ENCODE data around the gene PRKCI.
"Not testable (repeated sequence)": the region's sequence is repeated elsewhere in the genome, so short reads cannot be mapped to it uniquely, and the experiment has no call there.

Gene PRKCI

DNA sequence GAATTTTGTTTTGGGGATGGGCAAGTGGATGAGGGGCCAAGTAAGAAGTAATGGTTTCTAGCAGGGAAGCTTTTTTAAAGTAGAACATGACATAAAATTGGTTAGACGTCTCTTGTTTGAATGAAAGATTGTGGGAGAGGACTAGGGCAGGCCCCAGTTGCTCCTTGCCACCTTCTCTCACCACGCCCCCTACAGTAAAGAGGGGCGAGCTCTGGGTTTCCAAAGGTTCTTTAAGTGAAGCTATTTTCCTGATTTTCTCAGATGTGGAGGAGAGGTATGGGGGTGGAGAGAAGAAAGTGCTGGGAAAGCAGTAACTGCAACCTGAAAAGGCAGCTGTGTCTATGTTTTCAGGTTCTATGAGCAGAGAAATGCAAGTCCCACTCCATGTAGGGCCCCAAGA is 102.7 kb downstream of the PRKCI start (continued):
- TF ChIP-seq, protein P1, sequence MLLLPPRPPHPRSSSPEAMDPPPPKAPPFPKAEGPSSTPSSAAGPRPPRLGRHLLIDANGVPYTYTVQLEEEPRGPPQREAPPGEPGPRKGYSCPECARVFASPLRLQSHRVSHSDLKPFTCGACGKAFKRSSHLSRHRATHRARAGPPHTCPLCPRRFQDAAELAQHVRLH (tag by site-specific recombination; IDR thresholded peaks at IDR 0.05), result no peak
- TF ChIP-seq, protein P2, sequence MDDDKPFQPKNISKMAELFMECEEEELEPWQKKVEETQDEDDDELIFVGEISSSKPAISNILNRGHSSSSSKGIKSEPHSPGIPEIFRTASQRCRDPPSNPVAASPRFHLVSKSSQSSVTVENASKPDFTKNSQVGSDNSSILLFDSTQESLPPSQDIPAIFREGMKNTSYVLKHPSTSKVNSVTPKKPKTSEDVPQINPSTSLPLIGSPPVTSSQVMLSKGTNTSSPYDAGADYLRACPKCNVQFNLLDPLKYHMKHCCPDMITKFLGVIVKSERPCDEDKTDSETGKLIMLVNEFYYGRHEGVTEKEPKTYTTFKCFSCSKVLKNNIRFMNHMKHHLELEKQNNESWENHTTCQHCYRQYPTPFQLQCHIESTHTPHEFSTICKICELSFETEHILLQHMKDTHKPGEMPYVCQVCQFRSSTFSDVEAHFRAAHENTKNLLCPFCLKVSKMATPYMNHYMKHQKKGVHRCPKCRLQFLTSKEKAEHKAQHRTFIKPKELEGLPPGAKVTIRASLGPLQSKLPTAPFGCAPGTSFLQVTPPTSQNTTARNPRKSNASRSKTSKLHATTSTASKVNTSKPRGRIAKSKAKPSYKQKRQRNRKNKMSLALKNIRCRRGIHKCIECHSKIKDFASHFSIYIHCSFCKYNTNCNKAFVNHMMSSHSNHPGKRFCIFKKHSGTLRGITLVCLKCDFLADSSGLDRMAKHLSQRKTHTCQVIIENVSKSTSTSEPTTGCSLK (tag by site-specific recombination; IDR thresholded peaks at IDR 0.05), result no peak
- TF ChIP-seq ZNF155 (tag by site-specific recombination; IDR thresholded peaks at IDR 0.05) (no peak), ZNF830 (tag by site-specific recombination; IDR thresholded peaks at IDR 0.05; ENCODE audit: low read depth) (no peak), ZNF175 (tag by site-specific recombination; IDR thresholded peaks at IDR 0.05) (no peak)
- TF ChIP-seq, protein P3, sequence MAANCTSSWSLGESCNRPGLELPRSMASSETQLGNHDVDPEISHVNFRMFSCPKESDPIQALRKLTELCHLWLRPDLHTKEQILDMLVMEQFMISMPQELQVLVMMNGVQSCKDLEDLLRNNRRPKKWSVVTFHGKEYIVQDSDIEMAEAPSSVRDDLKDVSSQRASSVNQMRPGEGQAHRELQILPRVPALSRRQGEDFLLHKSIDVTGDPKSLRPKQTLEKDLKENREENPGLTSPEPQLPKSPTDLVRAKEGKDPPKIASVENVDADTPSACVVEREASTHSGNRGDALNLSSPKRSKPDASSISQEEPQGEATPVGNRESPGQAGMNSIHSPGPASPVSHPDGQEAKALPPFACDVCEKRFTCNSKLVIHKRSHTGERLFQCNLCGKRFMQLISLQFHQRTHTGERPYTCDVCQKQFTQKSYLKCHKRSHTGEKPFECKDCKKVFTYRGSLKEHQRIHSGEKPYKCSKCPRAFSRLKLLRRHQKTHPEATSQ (tag by site-specific recombination; IDR thresholded peaks at IDR 0.05), result no peak
- TF ChIP-seq, protein P4, sequence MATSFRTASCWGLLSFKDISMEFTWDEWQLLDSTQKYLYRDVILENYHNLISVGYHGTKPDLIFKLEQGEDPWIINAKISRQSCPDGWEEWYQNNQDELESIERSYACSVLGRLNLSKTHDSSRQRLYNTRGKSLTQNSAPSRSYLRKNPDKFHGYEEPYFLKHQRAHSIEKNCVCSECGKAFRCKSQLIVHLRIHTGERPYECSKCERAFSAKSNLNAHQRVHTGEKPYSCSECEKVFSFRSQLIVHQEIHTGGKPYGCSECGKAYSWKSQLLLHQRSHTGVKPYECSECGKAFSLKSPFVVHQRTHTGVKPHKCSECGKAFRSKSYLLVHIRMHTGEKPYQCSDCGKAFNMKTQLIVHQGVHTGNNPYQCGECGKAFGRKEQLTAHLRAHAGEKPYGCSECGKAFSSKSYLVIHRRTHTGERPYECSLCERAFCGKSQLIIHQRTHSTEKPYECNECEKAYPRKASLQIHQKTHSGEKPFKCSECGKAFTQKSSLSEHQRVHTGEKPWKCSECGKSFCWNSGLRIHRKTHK (tag by site-specific recombination; IDR thresholded peaks at IDR 0.05), result no peak

DNA sequence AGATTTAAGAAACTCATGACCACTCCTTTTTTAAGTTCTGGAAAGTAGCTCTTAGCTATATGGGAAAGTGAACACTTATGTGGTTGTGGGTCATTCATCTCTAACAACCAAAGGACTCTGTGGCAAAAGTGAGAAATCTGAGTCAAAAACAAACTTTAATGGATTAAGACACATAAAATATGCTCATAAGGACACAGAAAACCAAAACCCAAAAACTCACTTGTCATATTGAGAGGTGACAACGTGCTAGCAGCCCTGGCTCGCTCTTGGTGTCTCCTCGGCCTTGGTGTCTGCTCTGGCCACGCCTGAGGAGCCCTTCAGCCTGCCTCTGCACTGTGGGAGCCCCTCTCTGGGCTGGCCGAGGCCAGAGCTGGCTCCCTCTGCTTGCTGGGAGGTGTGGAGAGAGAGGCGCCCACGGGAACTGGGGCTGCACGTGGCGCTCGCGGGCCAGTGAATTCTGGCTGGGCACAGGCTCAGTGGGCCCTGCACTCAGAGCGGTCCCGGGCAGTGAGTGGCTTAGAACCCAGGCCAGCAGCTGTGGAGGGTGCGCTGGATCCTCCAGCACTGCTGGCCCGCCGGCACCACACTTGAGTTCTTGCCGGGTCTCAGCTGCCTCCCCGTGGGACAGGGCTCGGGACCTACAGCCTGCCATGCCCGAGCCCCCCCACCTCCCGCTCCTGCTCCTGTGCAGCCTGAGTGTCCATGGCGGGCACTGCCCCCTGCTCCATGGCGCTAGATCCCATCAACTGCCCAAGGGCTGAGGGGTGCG is 105.0 kb downstream of the PRKCI start:
- H3K4me3 ChIP-seq (ENCODE audit: low read depth, low read length), result no peak overlapping the region
- no peaks in the 10 kb centered on the region for H3K4me1 ChIP-seq (ENCODE audit: control insufficient read depth, insufficient read depth, low read length)
- ChIA-PET CTCF (interaction anchor here (0.6 kb wide), 1 partner anchor 161 kb away, joined by 3 read pairs; no protein-coding TSS in a partner anchor), POLR2A (no interaction called here)
- H3K27ac ChIP-seq (ENCODE audit: extremely low read depth, low read depth, low read length), result no peak overlapping the region
- TF ChIP-seq RBAK (tag by site-specific recombination; IDR thresholded peaks at IDR 0.05) (no peak), TRIM28 (IDR thresholded peaks at IDR 0.05; ENCODE audit: borderline replicate concordance, low read length) (peak; percentile 80; the same call in 1 of the 2 replicates), ZNF785 (tag by site-specific recombination; IDR thresholded peaks at IDR 0.05) (no peak), ZNF529 (tag by site-specific recombination; IDR thresholded peaks at IDR 0.05; ENCODE audit: insufficient replicate concordance) (peak; percentile 30), GLIS1 (tag by site-specific recombination; IDR thresholded peaks at IDR 0.05) (no peak), SP3 (tag by site-specific recombination; IDR thresholded peaks at IDR 0.05) (no peak), ZNF768 (tag by site-specific recombination; IDR thresholded peaks at IDR 0.05) (no peak), SETDB1 (IDR thresholded peaks at IDR 0.05; ENCODE audit: insufficient read length, low read length) (peak; percentile 48)
- no peaks in the 10 kb centered on the region for H3K9me3 ChIP-seq (ENCODE audit: control insufficient read depth, insufficient read depth, low read depth, low read length)
- no peaks in the 10 kb centered on the region for H3K36me3 ChIP-seq (ENCODE audit: control insufficient read depth in 2 of 2, insufficient read depth in 1 of 2, low read length in 2 of 2)

DNA sequence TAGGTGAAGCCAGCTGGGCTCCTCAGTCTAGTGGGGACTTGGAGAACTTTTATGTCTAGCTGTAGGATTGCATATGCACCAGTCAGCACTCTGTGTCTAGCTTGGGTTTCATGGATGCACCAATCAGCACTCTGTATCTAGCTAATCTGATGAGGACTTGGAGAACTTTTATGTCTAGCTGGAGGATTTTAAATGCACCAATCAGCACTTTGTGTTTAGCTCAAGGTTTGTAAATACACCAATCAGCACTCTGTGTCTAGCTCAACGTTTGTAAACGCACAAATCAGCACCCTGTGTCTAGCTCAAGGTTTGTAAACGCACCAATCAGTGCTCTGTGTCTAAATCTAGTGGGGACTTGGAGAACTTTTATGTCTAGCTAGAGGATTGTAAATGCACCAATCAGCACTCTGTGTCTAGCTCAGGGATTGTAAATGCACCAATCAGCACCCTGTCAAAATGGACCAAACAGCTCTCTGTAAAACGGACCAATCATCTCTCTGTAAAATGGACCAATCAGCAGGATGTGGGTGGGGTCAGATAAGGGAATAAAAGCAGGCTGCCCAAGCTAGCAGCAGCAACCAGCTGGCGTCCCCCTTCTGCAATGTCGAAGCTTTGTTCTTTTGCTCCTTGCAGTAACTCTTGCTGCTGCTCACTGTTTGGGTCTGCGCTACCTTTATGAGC is 105.8 kb downstream of the PRKCI start:
- POLR2A ChIA-PET; H3K4me3 ChIP-seq (ENCODE audit: low read depth, low read length); H3K36me3 ChIP-seq (ENCODE audit: control insufficient read depth in 2 of 2, insufficient read depth in 1 of 2, low read length in 2 of 2); H3K9me3 ChIP-seq (ENCODE audit: control insufficient read depth, insufficient read depth, low read depth, low read length); H3K27ac ChIP-seq (ENCODE audit: extremely low read depth, low read depth, low read length); H3K4me1 ChIP-seq (ENCODE audit: control insufficient read depth, insufficient read depth, low read length): not testable (repeated sequence)
- CTCF ChIA-PET, result interaction anchor here (0.6 kb wide), 1 partner anchor 162 kb away, joined by 3 read pairs; no protein-coding TSS in a partner anchor

Measured in HEK293 (cell line).